HG03575 (cell line): ENCODE results near the gene PRPF40A.

ENCODE experiments used
- ATAC-seq: cut with Tn5 transposase; IDR thresholded peaks from one replicate; pipeline ENCODE4 v1.9.1; 2021; ENCODE audit not compliant: unreplicated experiment, insufficient number of reproducible peaks, low FRiP score; ENCODE audit errors: extremely low read depth

The PRPF40A gene

GRCh38 chr2:152602750-152603149, 114.5 kb downstream of the PRPF40A start:
- no peak for ATAC-seq
